Liver (tissue), 2 donors: Measurements from ENCODE around the gene ACKR3.

Source experiments
- EGR1 ChIP-seq, 2 donors: IDR thresholded peaks; 2 replicates each; pipeline ENCODE4 v1.6.1; 2016 to 2018; ENCODE audit warnings: antibody characterized with exemption in 2 of 2, low read depth in 2 of 2
- RAD21 ChIP-seq, 2 donors: IDR thresholded peaks; 2 replicates each; pipeline ENCODE4 v1.6.1; 2016; ENCODE audit warnings: antibody characterized with exemption in 2 of 2, mild to moderate bottlenecking in 2 of 2
- TAF1 ChIP-seq: conservative IDR thresholded peaks from 2 replicates; pipeline ENCODE4 v1.6.1; 2016; ENCODE audit warnings: antibody characterized with exemption, mild to moderate bottlenecking
- TF ChIP-seq, protein P1 (sequence below): IDR thresholded peaks from 2 replicates; pipeline ENCODE4 v1.6.1; 2016; ENCODE audit warnings: antibody characterized with exemption
- donor health status: healthy.

GRCh38 chr2:236555481-236555880, 14.1 kb upstream of the ACKR3 start:
- no peak for TF ChIP-seq EGR1 (IDR thresholded peaks at IDR 0.05; ENCODE audit: low read depth in 2 of 2)
- TF ChIP-seq TAF1 = no peak
- TF ChIP-seq, protein P1, sequence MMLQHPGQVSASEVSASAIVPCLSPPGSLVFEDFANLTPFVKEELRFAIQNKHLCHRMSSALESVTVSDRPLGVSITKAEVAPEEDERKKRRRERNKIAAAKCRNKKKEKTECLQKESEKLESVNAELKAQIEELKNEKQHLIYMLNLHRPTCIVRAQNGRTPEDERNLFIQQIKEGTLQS = no peak
- TF ChIP-seq RAD21 (IDR thresholded peaks at IDR 0.05) = no peak
